Keratinocyte (primary cell): ENCODE results near the gene FERMT3. TPM values are rescaled to one million over a fixed set of nuclear protein-coding genes. Genes with fewer than 3 reads are reported as not detected.

ENCODE experiments used
- DNase-seq: peaks from one replicate; pipeline ENCODE4 v3.0.0-alpha.2; 2011; ENCODE audit warnings: low read depth, missing footprints, low spot score
- FAIRE-seq: peaks from 2 replicates; lab custom pipeline; 2011; peaks lifted over from hg19 to GRCh38; lab: Jason Lieb, UNC
- H2AFZ ChIP-seq: 2 replicates; pipeline ENCODE4 v1.6.0; 2012; ENCODE audit warnings: low read length, control low read depth, inconsistent platforms; ENCODE audit not compliant: control insufficient read depth
- H3K27ac ChIP-seq: 2 replicates; pipeline ENCODE4 v1.5.1; 2011; ENCODE audit warnings: low read length; ENCODE audit not compliant: control insufficient read depth, insufficient read depth
- H3K27me3 ChIP-seq: 3 replicates; pipeline ENCODE4 v1.6.0; 2011; ENCODE audit warnings: low read length; ENCODE audit not compliant: control insufficient read depth, insufficient read depth; ENCODE audit errors: extremely low read depth
- H3K36me3 ChIP-seq, 2 experiments: 2 replicates in 1 of 2; 3 replicates in 1 of 2; pipeline ENCODE4 v1.5.1; 2011; ENCODE audit warnings: low read length in 2 of 2, mild to moderate bottlenecking in 1 of 2; ENCODE audit not compliant: control insufficient read depth in 2 of 2, insufficient read depth in 2 of 2; ENCODE audit errors: extremely low read depth in 1 of 2
- H3K4me1 ChIP-seq: 3 replicates; pipeline ENCODE4 v1.5.1; 2011; ENCODE audit warnings: low read length; ENCODE audit not compliant: control insufficient read depth, insufficient read depth; ENCODE audit errors: extremely low read depth
- H3K4me2 ChIP-seq: 3 replicates; pipeline ENCODE4 v1.6.0; 2011; ENCODE audit warnings: low read depth, low read length; ENCODE audit not compliant: control insufficient read depth, insufficient read depth; ENCODE audit errors: extremely low read depth
- H3K4me3 ChIP-seq, 3 experiments: fragments of 200-600 bp in 1 of 3; sonication (generic) in 1 of 3; 2 replicates in 2 of 3; 3 replicates in 1 of 3; pipeline ENCODE4 v1.5.1; 2011 to 2016; ENCODE audit warnings: low read length in 3 of 3, mild to moderate bottlenecking in 3 of 3, control low read depth in 2 of 3, inconsistent platforms in 1 of 3, low read depth in 1 of 3, mixed read lengths in 1 of 3, mixed run types in 1 of 3, moderate library complexity in 1 of 3; ENCODE audit not compliant: control insufficient read depth in 2 of 3, insufficient read depth in 2 of 3; ENCODE audit errors: extremely low read depth in 1 of 3
- H3K79me2 ChIP-seq: 2 replicates; pipeline ENCODE4 v1.6.0; 2012; ENCODE audit warnings: low read length; ENCODE audit not compliant: control insufficient read depth, insufficient read depth
- H3K9ac ChIP-seq: 3 replicates; pipeline ENCODE4 v1.6.0; 2011; ENCODE audit warnings: low read length; ENCODE audit not compliant: control insufficient read depth, insufficient read depth; ENCODE audit errors: extremely low read depth
- H3K9me1 ChIP-seq: 3 replicates; pipeline ENCODE4 v1.6.0; 2011; ENCODE audit warnings: low read length; ENCODE audit not compliant: control insufficient read depth, insufficient read depth; ENCODE audit errors: extremely low read depth
- H3K9me3 ChIP-seq: 2 replicates; pipeline ENCODE4 v1.5.1; 2012; ENCODE audit warnings: low read depth, low read length; ENCODE audit not compliant: control insufficient read depth
- H4K20me1 ChIP-seq: 3 replicates; pipeline ENCODE4 v1.6.0; 2011; ENCODE audit warnings: low read length; ENCODE audit not compliant: control insufficient read depth, insufficient read depth; ENCODE audit errors: extremely low read depth
- EZH2 ChIP-seq: IDR thresholded peaks from one replicate; pipeline ENCODE4 v1.6.1; 2012; ENCODE audit warnings: inconsistent platforms, mild to moderate bottlenecking, low read length, moderate library complexity
- dilution Hi-C: fragments of 300-500 bp; cut with MboI; formaldehyde crosslinking; loops from one replicate; pipeline ENCODE4 v1.7.0; 2020; ENCODE audit warnings: low sequenced_read_pairs; ENCODE audit not compliant: extremely low pct_ligation_motif_present
- polyA plus RNA-seq, 5 experiments: library from polyadenylated mRNA; depleted of rRNA in 3 of 5; stranded (reverse) in 3 of 5; stranded (forward) in 1 of 5; unstranded in 1 of 5; fragments of >200 nt; gene quantifications; 1 replicate in 1 of 5; 2 replicates in 3 of 5; 3 replicates in 1 of 5; pipeline versions ENCODE4 v1.2.1 to v1.2.3, GENCODE V29; 2011 to 2012; ENCODE audit warnings: missing spikeins in 2 of 5, low read depth in 1 of 5, low replicate concordance in 1 of 5
- TF ChIP-seq, protein P1 (sequence below), 3 experiments: IDR thresholded peaks in 1 of 3; conservative IDR thresholded peaks in 1 of 3; optimal IDR thresholded peaks in 1 of 3; 2 replicates in 2 of 3; 3 replicates in 1 of 3; pipeline versions ENCODE3 to v1.5.1; 2011; ENCODE audit warnings: low read length in 3 of 3, mild to moderate bottlenecking in 3 of 3, moderate library complexity in 2 of 3, control low read depth in 1 of 3, inconsistent platforms in 1 of 3; ENCODE audit not compliant: insufficient read depth in 2 of 3; ENCODE audit errors: extremely low read depth in 1 of 3

Gene FERMT3
- polyA plus RNA-seq, 1 donor (not counting 4 experiments of a cell fraction or from before 2014, with no cell fraction given) = 0.98 TPM

DNA sequence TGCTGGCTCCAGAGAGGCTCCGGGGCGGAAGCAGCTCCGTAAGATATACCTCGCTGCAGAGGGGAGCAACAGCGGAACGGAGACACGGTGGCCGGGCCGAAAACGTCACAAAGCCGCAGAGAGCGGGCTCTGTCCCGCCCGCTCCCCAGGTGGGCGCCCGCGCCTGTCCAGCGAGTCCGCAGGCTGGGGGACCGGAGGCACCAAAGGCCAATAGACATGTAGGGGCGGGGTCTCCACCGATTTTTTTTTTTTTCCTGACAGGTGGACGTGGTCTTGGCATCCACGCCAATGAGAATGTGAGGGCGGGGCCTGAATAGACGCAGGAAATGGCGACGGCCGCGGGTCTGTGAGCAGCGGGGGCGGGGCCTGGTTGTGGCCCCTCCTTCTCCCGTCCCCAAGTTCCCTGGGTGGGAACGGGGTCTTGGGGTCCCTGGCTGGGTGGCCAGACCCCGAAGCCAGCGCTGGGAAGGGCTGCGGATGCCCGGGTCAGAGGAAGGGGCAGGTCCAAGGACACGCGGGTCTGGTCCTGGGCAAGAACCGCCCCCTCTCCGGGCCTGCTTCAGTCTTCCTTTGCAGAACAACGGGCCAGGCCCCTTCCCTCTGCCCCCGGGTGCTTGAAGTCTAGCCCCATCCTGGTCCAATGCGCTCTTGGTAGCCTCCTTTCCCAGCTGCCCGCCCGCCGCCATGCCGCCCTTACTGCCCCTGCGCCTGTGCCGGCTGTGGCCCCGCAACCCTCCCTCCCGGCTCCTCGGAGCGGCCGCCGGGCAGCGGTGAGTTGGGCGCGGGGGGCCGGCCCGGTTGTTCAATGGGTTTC is 23.9 kb downstream of the FERMT3 start, which contains the start of gene DNAJC4:
DNAJC4 (plus strand) TSS at position 378 of the 814 bp plus-strand sequence; CDS start at position 685, 307 bp downstream.
- dilution Hi-C loops = no loop called here
- H3K4me1 ChIP-seq = peaks cover 50% of the 10 kb centered on the region
- H3K27ac ChIP-seq = peak within 1 kb of the TSS; percentile 70
- H3K4me2 ChIP-seq = peak within 1 kb of the TSS; percentile 78
- no peaks in the 10 kb centered on the region for H4K20me1 ChIP-seq
- H3K27me3 ChIP-seq = no peaks in the 10 kb centered on the region
- H3K36me3 ChIP-seq = peaks cover 3% of the 10 kb centered on the region in 2 experiments
- peak within 1 kb of the TSS; percentile 48 to 81 (median 66) for H3K4me3 ChIP-seq
- peak within 1 kb of the TSS; percentile 88 for H3K9ac ChIP-seq
- no peak for FAIRE-seq
- H2AFZ ChIP-seq = peak within 1 kb of the TSS; percentile 83
- no peak for DNase-seq
- peaks cover 2% of the 10 kb centered on the region for H3K9me1 ChIP-seq
- no peak for TF ChIP-seq EZH2
- TF ChIP-seq, protein P1, sequence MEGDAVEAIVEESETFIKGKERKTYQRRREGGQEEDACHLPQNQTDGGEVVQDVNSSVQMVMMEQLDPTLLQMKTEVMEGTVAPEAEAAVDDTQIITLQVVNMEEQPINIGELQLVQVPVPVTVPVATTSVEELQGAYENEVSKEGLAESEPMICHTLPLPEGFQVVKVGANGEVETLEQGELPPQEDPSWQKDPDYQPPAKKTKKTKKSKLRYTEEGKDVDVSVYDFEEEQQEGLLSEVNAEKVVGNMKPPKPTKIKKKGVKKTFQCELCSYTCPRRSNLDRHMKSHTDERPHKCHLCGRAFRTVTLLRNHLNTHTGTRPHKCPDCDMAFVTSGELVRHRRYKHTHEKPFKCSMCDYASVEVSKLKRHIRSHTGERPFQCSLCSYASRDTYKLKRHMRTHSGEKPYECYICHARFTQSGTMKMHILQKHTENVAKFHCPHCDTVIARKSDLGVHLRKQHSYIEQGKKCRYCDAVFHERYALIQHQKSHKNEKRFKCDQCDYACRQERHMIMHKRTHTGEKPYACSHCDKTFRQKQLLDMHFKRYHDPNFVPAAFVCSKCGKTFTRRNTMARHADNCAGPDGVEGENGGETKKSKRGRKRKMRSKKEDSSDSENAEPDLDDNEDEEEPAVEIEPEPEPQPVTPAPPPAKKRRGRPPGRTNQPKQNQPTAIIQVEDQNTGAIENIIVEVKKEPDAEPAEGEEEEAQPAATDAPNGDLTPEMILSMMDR (optimal IDR thresholded peaks at IDR 0.05 in 1 of 3, IDR thresholded peaks at IDR 0.05 in 1 of 3, conservative IDR thresholded peaks at IDR 0.05 in 1 of 3; ENCODE audit: extremely low read depth in 1 of 3, insufficient read depth in 2 of 3, low read length in 3 of 3) = no peak
- peaks cover 17% of the 10 kb centered on the region for H3K79me2 ChIP-seq
- H3K9me3 ChIP-seq = no peaks in the 10 kb centered on the region

DNA sequence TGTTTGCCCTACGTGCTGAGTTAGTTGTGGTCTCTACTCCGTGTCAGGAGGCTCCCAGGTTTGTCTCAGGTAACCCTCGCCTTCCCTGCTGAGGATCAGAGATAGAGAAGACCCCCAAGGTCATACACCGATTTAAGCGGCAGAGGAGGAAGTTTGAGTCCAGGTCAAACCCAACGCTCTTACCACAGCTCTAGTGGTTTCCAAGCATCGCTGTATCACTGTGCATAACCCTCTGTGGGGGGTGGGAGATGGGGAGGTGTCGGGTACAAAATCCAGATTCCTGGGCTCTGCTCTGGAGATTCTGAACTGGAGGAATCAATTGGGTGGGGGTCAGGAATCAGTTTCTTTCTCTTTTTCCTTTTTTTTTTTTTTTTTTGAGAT is 24.5 kb downstream of the FERMT3 start:
- no peaks in the 10 kb centered on the region for H3K9me3 ChIP-seq
- peaks cover 13% of the 10 kb centered on the region for H3K79me2 ChIP-seq
- H4K20me1 ChIP-seq = no peaks in the 10 kb centered on the region
- peaks cover 3 to 7% of the 10 kb centered on the region in 2 experiments for H3K36me3 ChIP-seq
- H2AFZ ChIP-seq = peak overlapping the region; percentile 83
- peak overlapping the region; percentile 88 for H3K9ac ChIP-seq
- dilution Hi-C loops = no loop called here
- DNase-seq (no peak), FAIRE-seq (no peak)
- H3K27me3 ChIP-seq = no peaks in the 10 kb centered on the region
- peaks cover 53% of the 10 kb centered on the region for H3K4me1 ChIP-seq
- peak overlapping the region; percentile 70 for H3K27ac ChIP-seq
- peak overlapping the region; percentile 78 for H3K4me2 ChIP-seq
- peaks cover 2% of the 10 kb centered on the region for H3K9me1 ChIP-seq
- peak overlapping the region; percentile 48 to 81 (median 66) for H3K4me3 ChIP-seq
- no peak for TF ChIP-seq EZH2
- TF ChIP-seq, protein P1 (optimal IDR thresholded peaks at IDR 0.05 in 1 of 3, IDR thresholded peaks at IDR 0.05 in 1 of 3, conservative IDR thresholded peaks at IDR 0.05 in 1 of 3; ENCODE audit: extremely low read depth in 1 of 3, insufficient read depth in 2 of 3, low read length in 3 of 3) = no peak
